NCI-H2081 treated with DMSO at 0.1 percent for 48 hours (cell line): ENCODE data around the gene NARF.
"Not testable (repeated sequence)": the region's sequence is repeated elsewhere in the genome, so short reads cannot be mapped to it uniquely, and the experiment has no call there.

Experiments used
- DNase-seq: peaks from one replicate; lab custom pipeline; 2025; lab: John Stamatoyannopoulos, UW

NARF gene

DNA sequence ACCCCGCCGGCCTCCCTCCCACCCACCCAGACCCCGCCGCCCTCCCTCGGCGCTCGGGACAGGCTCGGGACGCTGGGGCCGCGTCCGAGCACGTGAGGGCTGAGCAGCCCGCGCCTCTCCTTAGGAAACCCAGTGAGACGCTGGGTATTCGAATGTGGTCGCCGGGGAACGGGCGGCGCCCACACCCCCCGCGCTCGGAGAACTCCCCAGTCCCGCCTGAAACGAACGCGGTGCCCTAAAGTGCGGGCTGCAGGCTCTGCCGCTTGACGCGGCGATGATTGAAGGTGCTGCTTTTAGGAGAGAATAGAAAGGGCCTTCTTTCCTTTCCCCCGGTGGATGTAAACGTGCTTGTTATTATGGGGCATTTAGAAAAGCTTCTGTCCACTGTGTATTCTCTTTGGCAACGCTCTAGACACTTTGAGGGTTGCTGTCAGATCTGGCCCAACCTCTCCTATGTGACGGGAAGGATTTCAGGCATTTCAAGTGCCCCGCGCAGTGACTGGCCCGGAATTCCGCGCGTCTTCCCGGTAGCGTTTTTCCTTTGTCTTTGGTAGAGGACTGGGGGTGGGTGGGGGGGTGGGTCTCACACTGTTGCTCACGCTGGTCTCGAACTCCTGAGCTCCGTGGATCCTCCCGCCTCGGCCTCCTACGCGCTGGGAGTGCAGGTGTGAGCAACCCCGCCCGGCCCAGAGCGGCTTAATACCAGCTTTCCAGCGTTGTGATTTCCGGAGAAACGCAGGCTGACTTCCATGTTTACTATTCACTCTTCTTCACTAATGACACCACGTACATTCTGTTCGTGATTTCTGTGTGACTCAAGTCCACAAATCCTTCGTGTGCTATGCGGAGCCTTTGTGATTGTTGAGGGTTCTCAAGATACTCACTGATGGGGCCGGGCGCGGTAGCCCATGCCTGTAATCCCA lies 39.2 kb downstream of the NARF start:
- no peak for DNase-seq

DNA sequence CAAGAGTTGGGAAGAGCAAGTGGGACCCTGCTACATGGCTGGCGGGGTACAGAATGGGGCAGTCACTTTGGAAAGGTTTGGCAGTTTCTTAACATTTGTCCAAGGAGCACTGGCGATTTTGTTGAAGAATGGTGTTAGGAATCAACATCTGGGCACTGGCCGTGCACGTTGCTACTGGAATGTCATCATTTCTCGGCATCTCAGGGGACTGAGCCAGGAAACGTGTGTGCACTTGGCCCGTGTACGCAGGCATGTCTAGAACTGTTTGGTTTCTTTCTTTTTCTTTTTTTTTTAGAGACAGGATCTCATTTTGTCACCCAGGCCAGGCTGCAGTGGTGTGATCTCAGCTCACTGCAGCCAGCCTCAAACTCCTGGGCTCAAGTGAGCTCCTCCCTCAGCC lies 43.7 kb downstream of the NARF start:
- DNase-seq = no peak

DNA sequence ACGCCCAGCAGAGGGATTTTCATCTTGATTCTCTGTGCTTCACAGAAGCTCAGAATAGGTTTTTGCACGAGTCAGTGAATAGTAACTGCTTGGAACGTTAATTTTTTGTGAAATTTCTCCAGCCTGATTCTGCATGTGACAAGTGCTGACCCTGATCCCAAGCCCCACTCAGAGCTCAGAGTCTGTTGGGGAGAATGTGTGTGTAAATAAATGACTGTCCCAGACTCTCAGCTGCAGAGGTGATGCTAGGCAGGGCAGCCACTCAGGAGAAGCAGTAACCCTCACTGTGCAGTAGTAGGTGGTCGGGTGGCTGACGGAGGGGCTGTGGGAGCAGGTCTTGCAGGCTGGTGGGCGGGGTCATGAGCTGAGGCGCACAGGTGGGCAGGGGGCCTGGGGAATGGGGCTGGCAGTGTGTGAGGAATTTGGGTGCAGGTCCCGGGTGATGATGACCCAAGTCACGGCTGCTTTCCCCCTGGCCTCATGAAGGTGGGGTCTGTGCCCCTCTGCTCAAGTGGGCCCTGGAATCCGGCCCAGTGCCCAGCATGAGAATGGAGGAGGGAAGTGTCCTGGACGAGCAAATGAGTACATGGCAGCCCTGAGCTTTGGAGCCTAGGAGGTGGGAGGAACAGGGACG lies 44.7 kb downstream of the NARF start:
- no peak for DNase-seq

DNA sequence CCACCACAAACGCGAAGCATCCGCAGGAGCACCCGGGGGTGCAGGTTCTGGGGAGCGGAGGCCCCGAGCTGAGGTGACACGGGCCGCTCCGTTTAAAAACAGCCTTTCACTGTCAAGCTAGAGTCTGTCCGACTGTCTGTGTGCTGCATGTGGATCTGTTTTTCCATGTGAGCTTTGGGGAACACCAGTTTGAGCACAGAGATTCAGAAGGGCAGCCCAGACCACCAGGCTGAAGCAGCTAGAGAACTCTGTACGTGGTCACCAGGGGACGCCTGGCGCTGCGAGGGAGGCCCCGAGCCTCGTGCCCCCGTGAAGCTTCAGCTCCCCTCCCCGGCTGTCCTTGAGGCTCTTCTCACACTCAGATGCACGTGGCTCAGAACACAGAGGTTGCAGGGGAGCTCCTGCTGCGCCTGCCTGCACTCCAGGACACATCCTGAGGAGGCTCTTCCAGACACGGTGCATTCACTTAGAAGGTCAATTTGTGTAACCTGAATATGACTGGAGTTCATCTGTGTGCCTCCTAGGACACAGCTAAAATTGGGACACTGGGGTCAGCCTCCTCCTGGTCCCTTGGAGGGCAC lies 45.3 kb downstream of the NARF start:
- DNase-seq = no peak

DNA sequence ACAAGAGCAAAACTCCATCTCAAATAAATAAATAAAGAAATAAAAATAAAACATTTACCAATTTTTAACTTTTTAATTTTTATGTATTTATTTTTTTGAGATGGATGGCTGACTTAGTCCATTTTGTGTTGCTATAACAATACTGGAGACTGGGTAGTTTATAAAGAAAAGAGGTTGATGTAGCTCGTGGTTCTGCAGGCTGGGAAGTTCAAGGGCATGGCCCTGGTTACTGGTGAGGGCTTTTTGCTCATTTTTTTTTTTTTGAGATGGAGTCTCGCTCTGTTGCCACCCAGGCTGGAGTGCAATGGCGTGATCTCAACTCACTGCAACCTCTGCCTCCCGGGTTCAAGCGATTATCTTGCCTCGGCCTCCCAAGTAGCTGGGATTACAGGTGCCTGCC lies 46.8 kb downstream of the NARF start:
- DNase-seq = no peak

DNA sequence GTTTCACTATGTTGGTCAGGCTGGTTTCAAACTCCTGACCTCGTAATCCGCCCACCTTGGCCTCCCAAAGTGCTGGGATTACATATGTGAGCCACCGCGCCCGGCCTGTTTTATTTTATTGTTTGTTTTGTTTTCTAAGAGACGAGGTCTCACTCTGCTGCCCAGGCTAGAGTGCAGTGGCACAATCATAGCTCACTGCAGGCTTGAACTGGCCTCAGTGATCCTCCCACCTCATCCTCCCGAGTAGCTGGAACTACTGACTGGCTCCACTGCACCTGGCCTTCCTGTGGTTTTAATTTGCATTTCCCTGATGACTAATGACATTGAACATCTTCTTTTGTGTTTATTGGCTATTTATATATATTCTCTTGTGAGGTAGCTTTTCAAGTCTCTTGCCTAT lies 47.9 kb downstream of the NARF start:
- DNase-seq = not testable (repeated sequence)

DNA sequence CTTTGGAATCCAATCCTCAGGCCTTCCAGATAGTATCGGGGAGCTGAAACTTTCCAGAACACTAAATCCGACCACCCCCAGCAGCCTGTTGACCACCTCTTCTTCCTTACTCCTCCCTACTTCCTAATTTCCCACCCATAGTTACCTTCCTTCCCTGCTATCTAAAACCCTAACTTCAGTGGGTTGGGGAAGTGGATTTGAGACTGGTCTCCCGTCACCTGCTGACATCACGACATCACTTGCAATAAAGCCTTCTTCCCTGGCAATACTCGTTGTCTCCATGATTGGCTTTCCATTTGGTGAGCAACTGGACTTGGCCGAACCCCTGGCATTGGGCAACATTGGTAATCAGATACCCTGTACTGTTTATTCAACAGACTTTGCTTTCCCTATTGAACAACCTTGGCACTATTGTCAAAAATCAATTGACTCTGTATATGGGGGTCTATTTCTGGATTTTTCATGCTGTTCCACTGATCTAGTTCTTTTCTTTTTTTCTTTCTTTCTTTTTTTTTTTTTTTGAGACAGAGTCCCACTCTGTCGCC lies 49.2 kb downstream of the NARF start:
- no peak for DNase-seq

DNA sequence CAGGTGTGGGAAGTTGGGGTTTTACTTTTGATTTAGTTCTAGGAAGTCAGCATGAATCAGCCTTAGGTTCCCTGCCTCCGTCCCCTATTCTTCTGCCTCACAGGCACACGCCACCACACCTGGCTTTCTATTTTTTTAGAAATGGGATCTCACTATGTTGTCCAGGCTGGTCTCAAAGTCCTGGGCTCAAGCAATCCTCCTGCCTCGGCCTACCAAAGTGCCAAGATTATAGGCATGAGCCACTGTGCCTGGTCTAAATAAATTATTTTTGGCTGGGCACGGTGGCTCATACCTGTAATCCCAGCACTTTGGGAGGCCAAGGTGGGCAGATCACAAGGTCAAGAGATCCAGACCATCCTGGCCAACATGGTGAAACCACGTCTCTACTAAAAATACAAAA lies 53.1 kb downstream of the NARF start:
- not testable (repeated sequence) for DNase-seq

DNA sequence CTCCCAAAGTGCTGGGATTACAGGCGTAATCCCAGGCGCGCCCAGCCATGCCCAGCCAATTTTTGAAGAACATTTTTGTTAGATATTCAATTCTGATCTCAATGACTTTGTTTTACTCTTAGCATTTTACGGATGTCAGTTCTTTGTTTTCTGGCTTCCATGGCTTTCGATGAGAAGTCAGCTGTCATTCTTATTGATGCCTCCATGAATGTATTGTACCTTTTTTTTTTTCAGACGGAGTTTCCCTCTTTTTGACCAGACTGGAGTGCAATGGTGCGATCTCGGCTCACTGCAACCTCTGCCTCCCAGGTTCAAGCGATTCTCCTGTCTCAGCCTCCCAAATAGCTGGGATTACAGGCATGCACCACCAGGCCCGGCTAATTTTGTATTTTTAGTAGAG lies 55.3 kb downstream of the NARF start:
- DNase-seq = not testable (repeated sequence)

DNA sequence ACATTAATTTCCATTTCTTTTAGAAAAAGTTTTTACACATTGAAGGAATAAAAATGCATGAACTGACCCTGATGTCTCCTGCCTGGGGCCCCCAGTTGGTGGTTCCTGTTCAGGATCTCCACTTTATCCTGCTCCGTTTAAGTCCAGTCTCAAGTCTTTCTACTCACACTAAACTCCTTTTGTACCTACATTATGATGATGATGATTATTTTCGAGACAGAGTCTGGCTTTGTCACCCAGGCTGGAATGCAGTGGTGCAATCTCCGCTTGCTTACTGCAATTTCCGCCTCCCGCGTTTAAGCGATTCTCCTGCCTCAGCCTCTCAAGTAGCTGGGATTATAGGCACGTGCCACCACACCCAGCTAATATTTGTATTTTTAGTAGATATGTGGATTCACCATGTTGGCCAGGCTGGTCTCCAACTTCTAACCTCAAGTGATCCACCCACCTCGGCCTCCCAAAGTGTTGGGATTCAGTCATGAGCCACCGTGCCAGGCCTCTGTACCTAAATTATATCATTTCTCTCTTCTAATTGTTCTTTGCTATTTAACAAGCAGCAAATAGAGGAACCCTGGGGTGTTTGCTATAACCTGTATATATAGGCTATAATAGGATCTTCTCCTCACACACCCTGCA lies 58.8 kb downstream of the NARF start:
- DNase-seq = no peak

DNA sequence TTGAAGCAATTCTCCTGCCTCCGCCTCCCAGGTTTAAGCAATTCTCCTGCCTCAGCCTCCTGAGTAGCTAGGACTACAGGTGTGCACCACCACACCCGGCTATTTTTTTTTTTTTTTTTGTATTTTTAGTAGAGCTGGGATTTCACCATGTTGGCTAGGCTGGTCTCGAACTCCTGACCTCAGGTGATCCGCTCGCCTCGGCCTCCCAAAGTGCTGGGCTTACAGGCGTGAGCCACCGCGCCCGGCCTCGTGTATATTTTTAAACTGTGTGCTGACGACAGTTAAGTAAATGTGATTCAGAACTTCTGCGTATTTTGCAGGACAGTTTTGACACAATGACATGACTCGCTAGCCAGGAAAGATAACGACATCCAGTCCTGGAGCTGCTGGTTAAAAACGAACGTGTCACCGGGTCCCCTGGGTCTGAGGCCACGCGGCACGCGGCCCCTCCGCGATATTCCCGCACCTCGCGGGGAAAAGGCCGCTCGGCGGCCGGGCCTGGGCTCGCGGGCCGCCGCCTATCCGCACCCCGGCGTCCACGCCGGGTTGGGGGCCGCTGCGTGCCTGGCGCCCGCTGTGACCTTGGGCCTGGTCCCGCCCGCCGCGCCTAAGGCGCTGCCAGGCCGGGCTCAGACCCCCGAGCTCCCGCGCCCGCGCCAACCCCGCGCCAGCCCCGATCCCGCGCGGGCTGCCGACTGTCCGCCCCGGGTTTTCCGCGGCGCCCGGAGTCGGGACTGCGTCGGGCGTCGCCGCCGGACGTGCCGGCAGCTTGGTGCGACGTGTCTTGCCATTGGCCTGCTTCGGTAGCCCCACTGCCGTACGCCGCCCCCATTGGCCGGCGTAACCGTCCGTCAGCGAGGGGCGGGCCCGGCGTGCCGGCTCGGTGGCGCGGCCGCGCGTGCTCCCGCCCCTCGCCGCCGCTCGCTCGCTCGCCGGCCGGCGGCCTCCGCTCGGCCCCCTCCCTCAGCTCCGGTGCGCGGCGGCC lies 60.6 kb downstream of the NARF start, which contains the start of gene FOXK2:
FOXK2 (plus strand) TSS at position 907 of the 985 bp plus-strand sequence. CDS start 157 bp downstream, outside the sequence.
- DNase-seq = peak; percentile 83

DNA sequence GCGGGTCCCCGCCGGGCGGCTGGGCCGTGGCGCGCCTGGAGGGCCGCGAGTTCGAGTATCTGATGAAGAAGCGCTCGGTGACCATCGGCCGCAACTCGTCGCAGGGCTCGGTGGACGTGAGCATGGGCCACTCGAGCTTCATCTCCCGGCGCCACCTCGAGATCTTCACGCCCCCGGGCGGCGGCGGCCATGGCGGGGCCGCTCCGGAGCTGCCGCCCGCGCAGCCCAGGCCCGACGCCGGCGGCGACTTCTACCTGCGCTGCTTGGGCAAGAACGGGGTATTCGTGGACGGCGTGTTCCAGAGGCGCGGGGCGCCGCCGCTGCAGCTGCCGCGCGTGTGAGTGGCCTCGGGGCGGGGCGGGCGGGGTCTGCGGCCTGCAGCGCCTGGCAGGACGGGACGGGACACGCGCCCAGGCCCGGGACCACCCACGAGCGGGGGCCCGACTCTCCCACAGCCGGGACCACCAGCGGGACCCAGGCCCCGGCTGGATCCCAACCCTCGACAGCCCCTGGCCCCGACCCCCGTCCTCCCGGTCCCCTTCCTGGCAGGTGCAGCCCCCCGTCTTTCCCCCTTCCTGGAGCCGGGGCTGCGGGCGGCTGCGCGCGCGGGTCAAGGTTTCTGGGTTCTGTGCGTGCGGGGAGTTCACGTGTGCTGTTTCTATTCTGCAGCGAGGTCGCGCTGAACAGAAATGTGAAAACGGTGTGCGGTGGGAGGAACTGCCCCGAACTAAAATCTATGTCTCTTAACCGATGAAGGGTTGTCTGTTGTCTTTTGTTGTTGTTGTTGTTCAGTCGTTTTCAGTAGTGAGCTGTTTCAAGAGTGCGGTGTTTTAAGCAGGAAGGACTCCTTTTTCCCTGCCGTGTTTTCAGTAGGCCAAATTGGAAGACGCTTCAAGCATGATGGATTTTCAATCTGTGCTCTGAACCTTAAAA lies 61.7 kb downstream of the NARF start:
- no peak for DNase-seq

DNA sequence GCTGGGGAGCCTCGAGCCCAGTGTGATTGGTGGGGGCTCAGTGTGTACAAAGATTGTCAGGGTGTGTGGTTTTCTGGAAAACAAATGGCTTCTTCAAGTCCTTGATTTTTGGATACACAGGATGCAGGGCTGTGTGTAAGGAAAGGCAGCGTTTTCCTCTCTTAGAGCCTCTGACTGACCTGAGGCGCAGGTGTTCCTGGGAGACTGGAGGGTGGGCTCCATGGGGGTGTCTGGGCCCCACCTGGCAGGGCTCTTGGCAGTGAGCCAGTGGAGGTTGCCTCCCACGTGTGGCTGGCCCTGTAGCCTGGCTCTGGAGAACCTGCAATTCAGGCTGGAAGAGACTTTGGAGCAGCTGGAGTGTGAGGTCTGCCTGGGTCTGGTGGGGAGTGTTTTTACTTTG lies 66.0 kb downstream of the NARF start:
- peak; percentile 72 for DNase-seq

DNA sequence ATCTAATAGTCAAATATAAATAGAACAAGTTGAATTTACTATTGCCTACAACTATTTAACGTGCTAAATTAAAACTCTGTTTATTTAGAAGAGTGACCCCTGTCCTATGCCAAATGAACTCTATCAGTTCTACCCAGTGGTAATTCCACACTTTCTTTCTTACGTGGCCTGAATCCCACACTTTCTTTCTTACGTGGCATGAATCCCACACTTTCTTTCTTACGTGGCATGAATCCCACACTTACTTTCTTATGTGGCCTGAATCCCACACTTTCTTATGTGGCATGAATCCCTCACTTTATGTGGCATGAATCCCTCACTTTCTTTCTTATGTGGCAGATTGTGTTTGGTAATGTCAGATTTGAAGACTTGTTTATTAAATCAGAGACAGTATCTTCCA lies 67.2 kb downstream of the NARF start:
- no peak for DNase-seq

DNA sequence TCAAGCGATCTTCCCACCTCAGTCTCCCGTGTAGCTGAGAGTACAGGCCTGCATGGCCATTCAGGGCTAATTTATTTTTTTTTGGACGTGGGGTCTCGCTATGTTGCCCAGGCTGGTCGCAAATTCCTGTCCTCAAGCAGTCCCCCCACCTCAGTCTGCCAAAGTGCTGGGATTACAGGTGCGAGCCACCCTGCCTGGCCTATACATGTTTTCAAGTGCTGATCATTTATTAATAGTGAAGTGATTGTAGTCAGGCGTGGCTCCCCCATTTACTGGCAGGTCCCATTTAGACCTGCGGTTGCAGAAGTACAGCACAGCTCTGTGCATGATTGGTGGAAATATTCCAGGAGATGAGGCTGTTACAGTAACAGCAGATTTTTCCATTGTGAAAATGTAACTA lies 69.4 kb downstream of the NARF start:
- no peak for DNase-seq

DNA sequence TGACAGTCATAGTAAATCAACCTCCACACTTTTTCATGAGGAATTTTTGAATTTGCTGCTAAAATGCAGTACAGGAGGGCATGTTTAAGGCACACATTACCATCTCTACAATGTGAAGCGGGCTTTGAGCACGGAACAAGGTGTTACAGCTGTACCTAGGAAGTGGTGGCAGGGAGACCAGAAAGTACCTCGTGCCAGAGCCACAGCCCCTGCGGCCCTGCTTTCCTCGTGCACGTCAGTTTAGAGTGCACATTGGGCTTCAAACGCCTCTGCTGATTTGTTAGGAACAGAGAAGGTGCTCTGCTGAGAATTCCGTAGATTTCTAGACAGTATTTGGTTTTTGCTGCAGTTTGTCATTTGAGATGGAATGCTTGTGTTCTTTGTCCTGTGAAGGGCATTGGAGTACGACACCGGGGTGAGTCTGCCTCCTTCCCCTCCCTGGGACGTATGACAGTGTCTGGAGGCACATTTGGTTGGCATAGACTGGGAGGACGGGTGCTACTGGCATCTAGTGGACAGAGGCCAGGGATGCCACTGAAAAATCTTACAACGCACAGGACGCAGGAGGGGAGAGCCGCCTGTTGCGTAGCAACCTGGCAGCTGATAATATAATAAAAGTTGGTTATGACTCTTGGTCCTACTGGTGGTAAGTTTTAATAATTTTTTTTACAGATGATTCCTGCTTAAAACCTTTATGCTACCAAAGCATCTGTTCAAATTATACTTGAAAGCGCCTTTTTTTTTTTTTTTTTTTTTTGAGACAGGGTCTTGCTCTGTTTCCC lies 70.1 kb downstream of the NARF start:
- DNase-seq = no peak

DNA sequence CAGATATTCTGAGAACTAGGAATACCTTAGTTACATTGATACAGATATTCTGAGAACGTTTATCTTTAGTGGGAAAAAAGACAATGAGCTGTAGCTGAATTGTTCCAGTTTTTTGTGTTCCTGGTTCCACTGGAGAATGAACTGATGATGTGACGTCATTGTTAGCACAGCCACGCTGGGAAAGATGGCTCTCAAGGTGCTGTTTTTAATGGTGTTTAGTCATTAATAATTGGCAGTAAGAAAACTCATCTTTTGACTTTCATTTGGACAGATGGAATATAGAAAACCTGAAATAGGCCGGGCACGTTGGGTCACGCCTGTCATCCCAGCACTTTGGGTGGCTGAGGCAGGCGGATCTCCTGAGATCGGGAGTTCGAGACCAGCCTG lies 71.4 kb downstream of the NARF start:
- no peak for DNase-seq

DNA sequence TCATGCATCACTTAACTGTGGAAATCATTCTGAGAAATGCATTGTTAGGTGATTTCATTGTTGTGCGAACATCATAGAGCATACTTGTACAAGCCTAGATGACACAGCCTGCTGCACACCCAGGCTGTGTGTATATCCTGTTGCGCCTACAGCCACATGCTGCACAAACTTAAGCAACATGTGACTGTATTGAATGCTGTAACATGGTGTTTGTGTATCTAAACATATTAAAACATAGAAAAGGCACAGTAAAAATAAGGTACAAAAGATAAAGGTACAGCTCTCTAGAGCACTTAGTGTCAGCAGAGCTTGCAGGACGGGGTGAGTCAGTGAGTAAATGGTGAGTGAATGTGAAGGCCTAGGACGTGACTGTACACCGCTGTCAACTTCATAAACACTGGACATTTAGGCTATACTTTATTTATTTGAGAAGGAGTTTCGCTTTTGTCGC lies 72.9 kb downstream of the NARF start:
- no peak for DNase-seq

DNA sequence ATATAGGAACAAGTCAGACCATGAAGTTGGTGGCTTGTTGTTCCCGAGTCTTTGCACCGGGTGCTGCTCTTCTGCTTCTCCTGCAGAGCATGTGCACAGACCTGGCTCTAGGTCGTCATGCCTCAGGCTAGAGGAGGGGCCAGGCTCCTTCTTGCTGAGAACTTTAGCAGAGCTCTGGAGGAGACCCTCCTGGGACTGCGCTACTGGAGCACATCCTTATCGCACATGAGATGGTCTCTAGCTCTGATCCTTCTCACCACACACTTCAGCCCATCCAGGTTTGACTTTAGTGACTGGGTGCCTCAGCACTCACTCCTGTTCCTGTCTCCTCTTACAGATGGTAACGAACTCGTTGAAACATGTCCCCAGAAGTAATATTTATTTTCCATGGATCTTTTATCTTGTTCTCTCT lies 75.9 kb downstream of the NARF start:
- no peak for DNase-seq
